Measurements from ENCODE around the gene OR2H2.
A peak's percentile ranks its signal among the peaks of the same experiment; 100 is the strongest.

OR2H2 gene

DNA sequence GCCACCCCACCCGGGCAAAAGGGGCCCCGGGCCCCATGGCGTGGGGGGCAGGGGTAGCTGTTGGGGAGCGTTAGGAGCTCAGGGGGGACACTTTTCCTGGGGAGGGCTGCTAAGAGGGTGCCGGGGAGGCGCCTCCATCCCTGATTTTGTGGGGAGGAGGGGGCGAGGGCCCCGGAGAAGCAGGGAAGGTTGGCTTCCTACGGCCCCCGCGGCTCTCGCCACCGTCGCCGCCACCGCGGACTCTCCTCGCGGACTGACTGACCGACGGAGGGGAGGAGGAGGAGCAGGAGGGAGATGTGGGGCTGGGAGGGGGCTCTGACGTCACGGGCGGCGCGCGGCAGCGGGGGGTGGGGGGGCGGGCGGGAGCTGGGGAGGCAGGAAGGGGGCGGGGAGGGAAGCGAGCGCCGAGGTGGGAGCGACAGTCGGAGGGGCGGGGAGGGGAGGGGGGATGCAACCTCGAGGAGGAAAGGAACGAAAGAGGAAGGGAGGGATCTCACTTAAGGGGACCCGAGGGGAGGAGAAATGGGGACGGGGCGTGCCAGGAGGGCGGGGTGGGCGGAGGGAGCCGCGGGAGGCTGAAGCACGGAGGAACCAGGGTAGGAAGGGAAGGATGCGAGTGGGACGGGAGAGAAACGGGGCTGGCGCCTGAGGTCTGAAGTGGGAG, 43.0 kb downstream of the OR2H2 start:
- Histone ChIP-seq H3K9me2 (replicated peaks; ENCODE audit: insufficient read depth, low read length) (no peaks in the 10 kb centered on the region), H3K27me3 (replicated peaks; ENCODE audit: insufficient read depth, low read length) (no peaks in the 10 kb centered on the region), H3K4me1 (ENCODE audit: low read length) (0 out of 2 replicates have a peak, but pooled peaks cover 5% of the 10 kb centered on the region), H3F3A (ENCODE audit: insufficient read depth, low read length) (no peaks in the 10 kb centered on the region), H4K20me1 (ENCODE audit: insufficient read depth, low read length) (no peaks in the 10 kb centered on the region), H3K9me3 (replicated peaks; ENCODE audit: insufficient read depth, low read length) (no peaks in the 10 kb centered on the region), H3K79me2 (ENCODE audit: low read length) (no peaks in the 10 kb centered on the region), H2AFZ (ENCODE audit: low read length) (peak overlapping the region; percentile 75), H3K4me3 (ENCODE audit: low read length) (peak overlapping the region; percentile 83), H3K27ac (ENCODE audit: low read length) (no peak overlapping the region), H3K9ac (ENCODE audit: low read length) (peak overlapping the region; percentile 42; the same call in 1 of the 2 replicates), H3K4me2 (ENCODE audit: low read depth, low read length) (peak overlapping the region; percentile 97), H3K36me3 (replicated peaks; ENCODE audit: insufficient read depth, low read length) (no peaks in the 10 kb centered on the region)
- TF ChIP-seq CTCF (IDR thresholded peaks at IDR 0.05; ENCODE audit: low read length), result no peak
- no peak for TF ChIP-seq EZH2phosphoT487 (IDR thresholded peaks at IDR 0.05; ENCODE audit: low read length)
- DNase-seq, result no peak

- H3K4me2 ChIP-seq (ENCODE audit: low read depth, low read length), result peak overlapping the region; percentile 97
- no peaks in the 10 kb centered on the region for H4K20me1 ChIP-seq (ENCODE audit: insufficient read depth, low read length)
- peak overlapping the region; percentile 75 for H2AFZ ChIP-seq (ENCODE audit: low read length)
- H3K9ac ChIP-seq (ENCODE audit: low read length), result peak overlapping the region; percentile 42; the same call in 1 of the 2 replicates
- H3K36me3 ChIP-seq (replicated peaks; ENCODE audit: insufficient read depth, low read length), result no peaks in the 10 kb centered on the region
- no peaks in the 10 kb centered on the region for H3K27me3 ChIP-seq (replicated peaks; ENCODE audit: insufficient read depth, low read length)
- TF ChIP-seq CTCF (IDR thresholded peaks at IDR 0.05; ENCODE audit: low read length) (peak; percentile 60), EZH2phosphoT487 (IDR thresholded peaks at IDR 0.05; ENCODE audit: low read length) (no peak)
- peak overlapping the region; percentile 83 for H3K4me3 ChIP-seq (ENCODE audit: low read length)
- DNase-seq, result peak; percentile 53
- H3K27ac ChIP-seq (ENCODE audit: low read length), result no peak overlapping the region
- no peaks in the 10 kb centered on the region for H3K9me2 ChIP-seq (replicated peaks; ENCODE audit: insufficient read depth, low read length)
- H3K9me3 ChIP-seq (replicated peaks; ENCODE audit: insufficient read depth, low read length), result no peaks in the 10 kb centered on the region
- 0 out of 2 replicates have a peak, but pooled peaks cover 5% of the 10 kb centered on the region for H3K4me1 ChIP-seq (ENCODE audit: low read length)
- no peaks in the 10 kb centered on the region for H3K79me2 ChIP-seq (ENCODE audit: low read length)
- no peaks in the 10 kb centered on the region for H3F3A ChIP-seq (ENCODE audit: insufficient read depth, low read length)
These were observed 43.7 kb downstream of the OR2H2 start for GRCh38 chr6:29628419-29629281.

GRCh38 chr6:29629571-29629970, 44.6 kb downstream of the OR2H2 start:
- DNase-seq, result no peak

More at GRCh38 chr6:29629571-29629970, 44.6 kb downstream of the OR2H2 start:
- Histone ChIP-seq H3K4me1 (ENCODE audit: low read length) (0 out of 2 replicates have a peak, but pooled peaks cover 5% of the 10 kb centered on the region), H4K20me1 (ENCODE audit: insufficient read depth, low read length) (no peaks in the 10 kb centered on the region), H3F3A (ENCODE audit: insufficient read depth, low read length) (no peaks in the 10 kb centered on the region), H3K9ac (ENCODE audit: low read length) (no peak overlapping the region), H2AFZ (ENCODE audit: low read length) (no peak overlapping the region), H3K36me3 (replicated peaks; ENCODE audit: insufficient read depth, low read length) (no peaks in the 10 kb centered on the region), H3K27me3 (replicated peaks; ENCODE audit: insufficient read depth, low read length) (no peaks in the 10 kb centered on the region), H3K9me3 (replicated peaks; ENCODE audit: insufficient read depth, low read length) (no peaks in the 10 kb centered on the region), H3K27ac (ENCODE audit: low read length) (no peak overlapping the region), H3K4me2 (ENCODE audit: low read depth, low read length) (no peak overlapping the region), H3K9me2 (replicated peaks; ENCODE audit: insufficient read depth, low read length) (no peaks in the 10 kb centered on the region), H3K4me3 (ENCODE audit: low read length) (no peak overlapping the region), H3K79me2 (ENCODE audit: low read length) (no peaks in the 10 kb centered on the region)
- no peak for TF ChIP-seq CTCF (IDR thresholded peaks at IDR 0.05; ENCODE audit: low read length)
- TF ChIP-seq EZH2 (optimal IDR thresholded peaks at IDR 0.05; ENCODE audit: low read depth, low read length), result no peak
- TF ChIP-seq EZH2phosphoT487 (IDR thresholded peaks at IDR 0.05; ENCODE audit: low read length), result no peak

All from MM.1S (cell line).